ENCODE measurements around the gene NUCKS1.

DNA sequence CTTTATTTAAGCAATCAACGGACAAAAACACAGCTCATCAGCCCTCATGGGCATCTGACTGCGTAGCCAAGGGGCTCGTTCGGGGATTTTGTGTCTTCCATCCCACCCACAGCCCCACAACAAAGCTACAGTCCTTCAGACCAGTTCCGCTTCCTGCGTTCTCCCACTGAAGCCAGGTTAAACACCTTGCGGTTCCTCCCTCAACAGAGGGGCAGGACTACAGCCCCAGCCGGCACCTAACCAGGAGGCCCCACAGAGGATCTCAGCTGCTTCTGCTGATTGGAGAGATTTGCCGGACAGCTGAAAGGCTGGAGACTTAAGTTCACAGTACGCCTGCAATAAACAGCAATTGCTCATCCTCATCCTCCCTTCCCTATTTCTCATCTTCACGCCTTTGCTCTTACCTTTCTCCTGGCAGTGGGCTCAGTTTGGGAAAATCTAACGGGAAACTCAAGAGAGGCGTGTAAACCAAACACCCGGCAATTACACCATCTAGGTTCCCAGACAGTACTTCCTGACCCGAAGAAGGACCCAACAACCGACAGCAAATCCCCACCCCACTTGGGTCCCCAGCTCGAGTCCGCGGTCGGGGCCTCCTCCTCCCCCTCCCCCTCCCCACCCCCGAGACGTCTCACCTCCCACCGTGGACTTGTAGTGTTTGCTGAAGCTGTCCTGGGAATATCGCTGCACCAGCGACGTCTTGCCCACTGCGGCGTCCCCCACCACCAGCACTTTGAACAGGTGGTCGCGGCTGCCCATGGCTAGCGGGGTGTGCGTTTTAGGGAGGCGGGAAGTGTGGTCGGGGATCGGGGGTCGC is 24.4 kb upstream of the NUCKS1 start:
- TF ChIP-seq, protein P1, sequence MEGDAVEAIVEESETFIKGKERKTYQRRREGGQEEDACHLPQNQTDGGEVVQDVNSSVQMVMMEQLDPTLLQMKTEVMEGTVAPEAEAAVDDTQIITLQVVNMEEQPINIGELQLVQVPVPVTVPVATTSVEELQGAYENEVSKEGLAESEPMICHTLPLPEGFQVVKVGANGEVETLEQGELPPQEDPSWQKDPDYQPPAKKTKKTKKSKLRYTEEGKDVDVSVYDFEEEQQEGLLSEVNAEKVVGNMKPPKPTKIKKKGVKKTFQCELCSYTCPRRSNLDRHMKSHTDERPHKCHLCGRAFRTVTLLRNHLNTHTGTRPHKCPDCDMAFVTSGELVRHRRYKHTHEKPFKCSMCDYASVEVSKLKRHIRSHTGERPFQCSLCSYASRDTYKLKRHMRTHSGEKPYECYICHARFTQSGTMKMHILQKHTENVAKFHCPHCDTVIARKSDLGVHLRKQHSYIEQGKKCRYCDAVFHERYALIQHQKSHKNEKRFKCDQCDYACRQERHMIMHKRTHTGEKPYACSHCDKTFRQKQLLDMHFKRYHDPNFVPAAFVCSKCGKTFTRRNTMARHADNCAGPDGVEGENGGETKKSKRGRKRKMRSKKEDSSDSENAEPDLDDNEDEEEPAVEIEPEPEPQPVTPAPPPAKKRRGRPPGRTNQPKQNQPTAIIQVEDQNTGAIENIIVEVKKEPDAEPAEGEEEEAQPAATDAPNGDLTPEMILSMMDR (IDR thresholded peaks at IDR 0.05), result no peak
- TF ChIP-seq POLR2A (IDR thresholded peaks at IDR 0.05), result no peak

Data from thyroid gland (tissue), 4 donors.